Gastroesophageal sphincter (tissue), 3 donors: ENCODE results near the gene MAG.

Experiments
- CTCF ChIP-seq, 4 experiments: fragments of 200-600 bp in 2 of 4; fragments of 450-650 bp in 2 of 4; sonication (generic) in 1 of 4; IDR thresholded peaks; one replicate each; pipeline ENCODE4 v1.5.1; 2017 to 2019; ENCODE audit warnings: antibody characterized with exemption in 4 of 4, mild to moderate bottlenecking in 2 of 4, moderate library complexity in 2 of 4
- EP300 ChIP-seq: sonication (generic); formaldehyde crosslinking; IDR thresholded peaks from one replicate; pipeline ENCODE4 v1.6.1; 2017; ENCODE audit warnings: antibody characterized with exemption, mild to moderate bottlenecking
- POLR2A ChIP-seq, 2 donors: fragments of 450-650 bp; IDR thresholded peaks; one replicate each; pipeline ENCODE4 v1.6.1; 2017; ENCODE audit warnings: antibody characterized with exemption in 2 of 2, mild to moderate bottlenecking in 2 of 2, moderate library complexity in 1 of 2

GRCh38 chr19:35315883-35316282 lies 23.9 kb downstream of the MAG start:
- TF ChIP-seq CTCF (IDR thresholded peaks at IDR 0.05) (no peak), POLR2A (IDR thresholded peaks at IDR 0.05) (no peak), EP300 (no peak)
